ENCODE results near the gene SMAD9.
"Not testable (repeated sequence)": the region's sequence is repeated elsewhere in the genome, so short reads cannot be mapped to it uniquely, and the experiment has no call there.

The SMAD9 gene

GRCh38 chr13:36903925-36904595, 16.0 kb downstream of the SMAD9 start:
- Histone ChIP-seq H3K36me3 (ENCODE audit: insufficient read depth, low read length) (no peaks in the 10 kb centered on the region), H3K4me3 (ENCODE audit: low read length) (no peak overlapping the region), H3K4me1 (ENCODE audit: insufficient read depth, low read length) (no peaks in the 10 kb centered on the region), H2AFZ (ENCODE audit: low read depth, low read length) (no peak overlapping the region), H3K9me3 (ENCODE audit: low read length) (no peaks in the 10 kb centered on the region), H3K27me3 (ENCODE audit: insufficient read depth, low read length) (no peaks in the 10 kb centered on the region)

GRCh38 chr13:36897054-36897616, 22.9 kb downstream of the SMAD9 start:
- H3K9me3 ChIP-seq (ENCODE audit: low read length), result no peaks in the 10 kb centered on the region
- H2AFZ ChIP-seq (ENCODE audit: low read depth, low read length), result no peak overlapping the region
- H3K4me1 ChIP-seq (ENCODE audit: insufficient read depth, low read length), result no peaks in the 10 kb centered on the region
- H3K4me3 ChIP-seq (ENCODE audit: low read length), result no peak overlapping the region
- no peaks in the 10 kb centered on the region for H3K27me3 ChIP-seq (ENCODE audit: insufficient read depth, low read length)
- H3K36me3 ChIP-seq (ENCODE audit: insufficient read depth, low read length), result no peaks in the 10 kb centered on the region

- no peaks in the 10 kb centered on the region for H3K9me3 ChIP-seq (ENCODE audit: low read length)
Observed at GRCh38 chr13:36891752-36892151, 28.3 kb downstream of the SMAD9 start.

GRCh38 chr13:36888645-36889044, 31.4 kb downstream of the SMAD9 start:
- peaks cover 3% of the 10 kb centered on the region for H3K4me1 ChIP-seq (ENCODE audit: insufficient read depth, low read length)
- no peaks in the 10 kb centered on the region for H3K9me3 ChIP-seq (ENCODE audit: low read length)
- H3K4me3 ChIP-seq (ENCODE audit: low read length), result no peak overlapping the region
- no peak overlapping the region for H2AFZ ChIP-seq (ENCODE audit: low read depth, low read length)
- no peaks in the 10 kb centered on the region for H3K36me3 ChIP-seq (ENCODE audit: insufficient read depth, low read length)
- no peaks in the 10 kb centered on the region for H3K27me3 ChIP-seq (ENCODE audit: insufficient read depth, low read length)

More at GRCh38 chr13:36891752-36892151, 28.3 kb downstream of the SMAD9 start:
- Histone ChIP-seq H3K27me3 (ENCODE audit: insufficient read depth, low read length) (no peaks in the 10 kb centered on the region), H2AFZ (ENCODE audit: low read depth, low read length) (no peak overlapping the region), H3K36me3 (ENCODE audit: insufficient read depth, low read length) (no peaks in the 10 kb centered on the region), H3K4me1 (ENCODE audit: insufficient read depth, low read length) (peaks cover 3% of the 10 kb centered on the region), H3K4me3 (ENCODE audit: low read length) (no peak overlapping the region)

- Histone ChIP-seq H3K4me1 (ENCODE audit: insufficient read depth, low read length) (peaks cover 3% of the 10 kb centered on the region), H3K27me3 (ENCODE audit: insufficient read depth, low read length) (no peaks in the 10 kb centered on the region), H2AFZ (ENCODE audit: low read depth, low read length) (no peak overlapping the region), H3K9me3 (ENCODE audit: low read length) (no peaks in the 10 kb centered on the region), H3K36me3 (ENCODE audit: insufficient read depth, low read length) (no peaks in the 10 kb centered on the region), H3K4me3 (ENCODE audit: low read length) (no peak overlapping the region)
Observed at GRCh38 chr13:36887758-36888521, 32.1 kb downstream of the SMAD9 start.

GRCh38 chr13:36885901-36886300, 34.1 kb downstream of the SMAD9 start:
- H3K36me3 ChIP-seq (ENCODE audit: insufficient read depth, low read length), result no peaks in the 10 kb centered on the region
- no peak overlapping the region for H3K4me3 ChIP-seq (ENCODE audit: low read length)
- no peaks in the 10 kb centered on the region for H3K9me3 ChIP-seq (ENCODE audit: low read length)
- peaks cover 3% of the 10 kb centered on the region for H3K4me1 ChIP-seq (ENCODE audit: insufficient read depth, low read length)
- no peak overlapping the region for H2AFZ ChIP-seq (ENCODE audit: low read depth, low read length)
- H3K27me3 ChIP-seq (ENCODE audit: insufficient read depth, low read length), result no peaks in the 10 kb centered on the region

- Histone ChIP-seq H3K36me3 (ENCODE audit: insufficient read depth, low read length) (no peaks in the 10 kb centered on the region), H3K9me3 (ENCODE audit: low read length) (no peaks in the 10 kb centered on the region)
Observed at GRCh38 chr13:36884235-36884634, 35.8 kb downstream of the SMAD9 start.

GRCh38 chr13:36883824-36884223, 36.2 kb downstream of the SMAD9 start:
- peaks cover 3% of the 10 kb centered on the region for H3K4me1 ChIP-seq (ENCODE audit: insufficient read depth, low read length)
- H2AFZ ChIP-seq (ENCODE audit: low read depth, low read length), result no peak overlapping the region
- no peaks in the 10 kb centered on the region for H3K27me3 ChIP-seq (ENCODE audit: insufficient read depth, low read length)
- H3K4me3 ChIP-seq (ENCODE audit: low read length), result no peak overlapping the region
- H3K9me3 ChIP-seq (ENCODE audit: low read length), result no peaks in the 10 kb centered on the region
- H3K36me3 ChIP-seq (ENCODE audit: insufficient read depth, low read length), result no peaks in the 10 kb centered on the region

More at GRCh38 chr13:36884235-36884634, 35.8 kb downstream of the SMAD9 start:
- H2AFZ ChIP-seq (ENCODE audit: low read depth, low read length), result no peak overlapping the region
- peaks cover 3% of the 10 kb centered on the region for H3K4me1 ChIP-seq (ENCODE audit: insufficient read depth, low read length)
- no peaks in the 10 kb centered on the region for H3K27me3 ChIP-seq (ENCODE audit: insufficient read depth, low read length)
- no peak overlapping the region for H3K4me3 ChIP-seq (ENCODE audit: low read length)

- H3K27me3 ChIP-seq (ENCODE audit: insufficient read depth, low read length); H3K4me1 ChIP-seq (ENCODE audit: insufficient read depth, low read length); H3K36me3 ChIP-seq (ENCODE audit: insufficient read depth, low read length); H3K4me3 ChIP-seq (ENCODE audit: low read length); H2AFZ ChIP-seq (ENCODE audit: low read depth, low read length); H3K9me3 ChIP-seq (ENCODE audit: low read length): not testable (repeated sequence)
Observed at GRCh38 chr13:36883392-36883791, 36.6 kb downstream of the SMAD9 start.

GRCh38 chr13:36882829-36883390, 37.1 kb downstream of the SMAD9 start:
- H3K9me3 ChIP-seq (ENCODE audit: low read length), result no peaks in the 10 kb centered on the region
- H3K27me3 ChIP-seq (ENCODE audit: insufficient read depth, low read length), result no peaks in the 10 kb centered on the region
- H3K36me3 ChIP-seq (ENCODE audit: insufficient read depth, low read length), result no peaks in the 10 kb centered on the region
- H3K4me3 ChIP-seq (ENCODE audit: low read length), result no peak overlapping the region
- no peak overlapping the region for H2AFZ ChIP-seq (ENCODE audit: low read depth, low read length)
- H3K4me1 ChIP-seq (ENCODE audit: insufficient read depth, low read length), result peaks cover under 1% of the 10 kb centered on the region

GRCh38 chr13:36880961-36881360, 39.1 kb downstream of the SMAD9 start:
- no peaks in the 10 kb centered on the region for H3K36me3 ChIP-seq (ENCODE audit: insufficient read depth, low read length)
- H3K4me3 ChIP-seq (ENCODE audit: low read length), result no peak overlapping the region
- H3K9me3 ChIP-seq (ENCODE audit: low read length), result no peaks in the 10 kb centered on the region
- H3K27me3 ChIP-seq (ENCODE audit: insufficient read depth, low read length), result no peaks in the 10 kb centered on the region
- no peak overlapping the region for H2AFZ ChIP-seq (ENCODE audit: low read depth, low read length)
- no peaks in the 10 kb centered on the region for H3K4me1 ChIP-seq (ENCODE audit: insufficient read depth, low read length)

GRCh38 chr13:36879218-36879938, 40.7 kb downstream of the SMAD9 start:
- Histone ChIP-seq H2AFZ (ENCODE audit: low read depth, low read length) (no peak overlapping the region), H3K9me3 (ENCODE audit: low read length) (no peaks in the 10 kb centered on the region), H3K4me3 (ENCODE audit: low read length) (no peak overlapping the region), H3K4me1 (ENCODE audit: insufficient read depth, low read length) (no peaks in the 10 kb centered on the region), H3K36me3 (ENCODE audit: insufficient read depth, low read length) (no peaks in the 10 kb centered on the region), H3K27me3 (ENCODE audit: insufficient read depth, low read length) (no peaks in the 10 kb centered on the region)

GRCh38 chr13:36875961-36876360, 44.1 kb downstream of the SMAD9 start:
- H3K9me3 ChIP-seq (ENCODE audit: low read length), result no peaks in the 10 kb centered on the region
- no peak overlapping the region for H2AFZ ChIP-seq (ENCODE audit: low read depth, low read length)
- H3K36me3 ChIP-seq (ENCODE audit: insufficient read depth, low read length), result no peaks in the 10 kb centered on the region
- no peaks in the 10 kb centered on the region for H3K4me1 ChIP-seq (ENCODE audit: insufficient read depth, low read length)
- no peaks in the 10 kb centered on the region for H3K27me3 ChIP-seq (ENCODE audit: insufficient read depth, low read length)
- H3K4me3 ChIP-seq (ENCODE audit: low read length), result no peak overlapping the region

Measured in neuron (in vitro differentiated cells).